ENCODE data around the gene NLRC5.

The NLRC5 gene

GRCh38 chr16:57133031-57133430 lies 143.7 kb downstream of the NLRC5 start:
- Mint-ChIP-seq H3K9me3 (no peaks in the 10 kb centered on the region), H3K36me3 (peaks cover 7% of the 10 kb centered on the region), H3K4me1 (peaks cover 85% of the 10 kb centered on the region), H3K27ac (peak overlapping the region; percentile 64), H3K27me3 (no peaks in the 10 kb centered on the region), H3K4me3 (no peak overlapping the region)
- no peak for DNase-seq
- CTCF ChIA-PET, result no interaction called here
